RPMI8226 (cell line): ENCODE results near the gene SKIC2.
A peak's percentile ranks its signal among the peaks of the same experiment; 100 is the strongest.
"Not testable (repeated sequence)": the region's sequence is repeated elsewhere in the genome, so short reads cannot be mapped to it uniquely, and the experiment has no call there.

Experiments
- DNase-seq: peaks from one replicate; pipeline ENCODE4 v3.0.0-alpha.2; 2015

SKIC2 gene

DNA sequence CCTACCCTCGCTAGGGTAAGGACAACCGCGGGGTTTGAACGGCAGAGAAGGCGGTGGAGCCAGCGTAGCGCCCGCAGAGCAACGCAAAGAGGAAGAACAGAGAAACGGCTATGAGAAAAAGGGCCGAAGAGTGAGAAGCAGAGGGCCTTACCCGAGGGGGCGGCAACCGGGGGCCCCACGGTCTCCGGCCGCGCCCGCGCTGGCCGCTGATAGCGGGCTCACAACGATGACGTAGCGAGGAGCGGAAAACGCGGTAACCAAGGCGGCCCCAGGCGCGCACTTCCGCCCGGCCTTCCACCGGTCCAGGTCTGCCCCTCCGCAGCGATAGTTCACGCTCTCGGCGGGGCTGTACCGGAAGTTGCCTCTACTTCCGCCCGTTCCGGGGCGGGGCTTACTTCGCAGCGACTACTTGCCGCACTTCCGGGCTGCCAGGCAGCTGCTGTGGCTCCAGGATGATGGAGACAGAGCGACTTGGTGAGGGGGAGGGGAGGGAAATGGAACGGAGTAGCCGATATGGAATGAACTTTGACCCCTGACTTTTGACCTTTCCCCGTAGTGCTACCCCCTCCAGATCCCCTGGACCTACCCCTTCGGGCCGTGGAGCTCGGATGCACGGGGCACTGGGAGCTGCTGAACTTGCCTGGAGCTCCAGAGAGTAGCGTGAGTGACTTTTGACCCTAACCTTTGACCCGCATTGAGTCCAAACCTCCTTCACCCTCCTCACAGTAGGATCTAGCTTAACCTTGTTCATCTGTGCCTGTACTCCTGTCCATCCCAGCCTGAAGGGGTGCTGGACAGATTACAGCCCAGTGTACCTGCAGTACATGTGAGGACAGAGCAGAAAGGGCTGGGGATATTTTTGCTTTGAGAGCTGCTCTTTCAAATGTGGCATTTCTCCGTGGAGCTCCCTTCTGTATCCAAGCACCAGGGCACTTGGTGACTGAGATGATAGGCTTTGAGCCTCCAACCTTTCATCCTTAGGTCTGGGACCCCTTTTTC lies at the start of gene SKIC2, which contains the start of gene NELFE:
SKIC2 (plus strand) TSS at position 435 of the 999 bp plus-strand sequence; CDS start at position 453, 18 bp downstream.
NELFE (minus strand) TSS at position 231 of the 999 bp plus-strand sequence. CDS start 525 bp downstream, outside the sequence.
- peak; percentile 99 for DNase-seq

DNA sequence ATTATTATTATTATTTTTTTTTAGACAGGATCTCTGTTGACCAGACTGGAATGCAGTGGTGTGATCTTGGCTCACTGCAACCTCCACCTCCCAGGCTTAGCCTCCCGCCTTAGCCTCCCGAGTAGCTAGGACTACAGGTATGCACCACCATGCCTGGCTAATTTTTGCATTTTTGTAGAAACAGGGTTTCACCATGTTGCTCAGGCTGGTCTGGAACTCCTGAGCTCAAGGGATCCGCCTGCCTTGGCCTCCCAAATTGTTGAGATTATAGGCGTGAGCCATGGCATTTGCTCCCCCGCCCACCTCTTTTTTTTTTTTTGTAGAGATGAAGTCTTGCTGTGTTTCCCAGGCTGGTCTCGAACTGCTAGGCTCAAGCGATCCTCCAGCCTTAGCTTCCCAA lies 49.7 kb upstream of the SKIC2 start:
- not testable (repeated sequence) for DNase-seq

DNA sequence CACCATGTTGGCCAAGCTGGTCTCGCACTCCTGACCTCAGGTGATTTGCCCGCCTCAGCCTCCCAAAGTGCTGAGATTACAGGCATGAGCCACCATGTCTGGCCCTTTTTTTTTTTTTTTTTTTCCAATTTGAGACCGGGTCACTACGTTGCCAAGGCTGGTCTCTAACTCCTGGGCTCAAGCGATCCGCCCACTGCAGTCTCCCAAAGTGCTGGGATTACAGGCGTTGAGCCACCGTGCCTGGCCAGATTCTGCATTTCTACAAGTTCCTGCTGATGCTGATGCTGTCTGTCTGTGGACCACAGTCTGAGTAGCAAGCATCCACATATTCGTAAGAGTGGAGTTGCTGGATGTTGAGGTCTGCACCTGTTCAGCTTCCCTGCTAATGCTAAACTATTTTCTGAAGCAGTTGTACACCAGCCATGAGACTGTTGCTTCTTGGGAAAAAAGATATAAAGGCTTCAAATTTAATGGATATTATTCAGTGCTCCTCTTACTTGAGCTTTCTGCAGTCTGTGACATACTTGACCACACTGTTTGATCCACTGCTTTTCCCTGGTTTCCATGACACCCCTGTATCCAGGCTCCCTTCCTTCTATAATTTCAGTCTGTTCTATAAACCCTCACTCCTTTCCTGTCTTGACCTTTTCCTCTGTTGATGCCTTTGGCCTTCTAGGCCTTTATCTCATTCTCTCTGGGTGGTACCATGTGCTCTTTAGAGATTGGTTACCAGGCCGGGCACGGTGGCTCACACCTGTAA lies 47.0 kb upstream of the SKIC2 start:
- DNase-seq, result no peak

DNA sequence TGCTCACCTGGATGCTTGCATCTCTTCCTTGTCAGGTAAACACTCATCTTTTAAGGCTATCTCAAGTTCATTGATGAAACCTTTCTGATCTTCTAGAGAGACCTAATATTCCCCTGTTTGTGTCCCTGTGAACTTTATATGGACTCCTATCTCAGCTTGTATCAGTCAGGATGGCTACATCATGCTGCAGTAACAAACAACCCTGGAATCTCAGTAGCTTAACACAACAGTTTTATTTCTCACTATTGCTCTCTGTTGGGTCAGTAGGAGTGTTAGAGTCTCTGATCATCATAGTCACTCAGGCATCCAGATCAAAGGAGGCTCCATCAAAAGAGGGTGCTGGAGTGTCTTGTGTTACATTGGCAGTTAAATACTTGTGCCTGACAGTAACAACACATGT lies 43.6 kb upstream of the SKIC2 start:
- no peak for DNase-seq

DNA sequence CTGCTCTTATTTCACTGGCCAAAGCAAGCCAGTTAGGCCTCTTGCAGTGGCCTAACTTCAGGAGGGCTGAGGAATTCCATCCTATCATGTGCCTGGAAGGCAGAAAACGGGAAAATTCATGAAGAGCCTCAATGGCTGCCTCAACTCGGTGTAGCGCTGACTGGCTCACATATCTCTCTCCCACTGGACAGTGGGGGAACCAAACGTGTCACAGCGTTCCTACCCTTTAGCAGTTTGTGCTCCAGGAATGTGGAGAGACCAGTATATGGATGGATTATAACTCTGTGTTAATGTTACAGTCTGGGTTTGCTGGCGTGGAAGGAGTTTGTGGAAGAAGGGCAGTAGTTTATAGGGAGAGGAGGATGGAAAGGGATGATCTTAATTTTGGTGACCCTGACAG lies 43.2 kb upstream of the SKIC2 start:
- no peak for DNase-seq

DNA sequence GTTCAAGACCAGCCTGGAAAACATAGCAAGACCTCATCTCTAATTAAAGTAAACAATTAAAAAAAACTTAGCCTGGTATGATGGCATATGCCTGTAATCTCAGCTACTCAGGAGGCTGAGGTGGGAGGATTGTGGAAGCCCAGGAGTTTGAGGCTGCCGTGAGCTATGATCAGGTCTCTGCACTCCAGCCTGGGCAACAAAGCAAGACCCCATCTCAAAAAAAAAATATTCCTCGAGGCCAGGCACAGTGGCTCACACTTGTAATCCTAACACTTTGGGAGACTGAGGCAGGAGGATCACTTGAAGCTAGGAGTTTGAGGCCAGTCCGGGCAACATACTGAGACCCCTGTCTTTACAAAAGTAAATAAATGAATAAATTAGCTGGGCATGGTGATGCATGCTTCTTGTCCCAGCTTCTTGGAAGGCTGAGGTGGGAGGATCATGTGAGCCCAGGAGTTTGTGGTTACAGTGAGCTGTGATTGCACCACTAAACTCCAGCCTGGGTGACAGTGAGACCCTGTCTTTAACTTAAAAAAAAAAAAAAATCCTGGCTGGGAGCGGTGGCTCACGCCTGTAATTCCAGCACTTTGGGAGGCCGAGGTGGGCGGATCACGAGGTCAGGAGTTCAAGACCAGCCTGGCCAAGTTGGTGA lies 40.8 kb upstream of the SKIC2 start:
- no peak for DNase-seq

DNA sequence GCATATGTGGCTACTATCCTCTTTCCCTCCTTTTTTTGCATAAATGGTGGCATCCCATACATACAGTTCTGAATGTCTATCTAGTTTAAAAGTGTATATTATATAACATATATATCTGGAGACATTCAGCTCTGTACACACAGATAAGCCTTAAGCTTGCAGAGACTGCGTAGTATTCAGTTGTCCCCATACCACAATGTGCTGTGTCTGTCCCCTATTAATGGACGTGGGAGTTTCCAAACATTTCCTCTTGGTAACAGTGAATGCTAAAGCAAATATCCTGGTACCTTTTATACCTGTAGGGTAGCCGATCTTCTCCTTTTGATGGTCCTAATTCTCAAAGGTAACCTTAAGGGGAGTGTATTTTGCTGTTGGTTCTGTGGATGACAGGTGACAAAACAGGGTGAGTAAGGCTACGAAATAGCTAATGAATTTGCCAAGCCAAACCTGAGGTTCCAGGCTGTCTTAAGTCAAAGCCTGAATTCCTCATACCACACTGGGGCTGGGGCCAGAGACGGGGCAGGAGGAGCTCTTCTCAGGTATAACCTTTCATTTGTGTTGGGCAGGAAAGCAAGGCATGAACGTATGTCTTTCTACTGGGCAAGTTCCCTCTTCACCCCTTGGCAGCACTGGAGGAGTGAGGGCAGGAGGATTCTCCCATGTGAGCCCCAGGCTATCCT lies 39.2 kb upstream of the SKIC2 start:
- no peak for DNase-seq

DNA sequence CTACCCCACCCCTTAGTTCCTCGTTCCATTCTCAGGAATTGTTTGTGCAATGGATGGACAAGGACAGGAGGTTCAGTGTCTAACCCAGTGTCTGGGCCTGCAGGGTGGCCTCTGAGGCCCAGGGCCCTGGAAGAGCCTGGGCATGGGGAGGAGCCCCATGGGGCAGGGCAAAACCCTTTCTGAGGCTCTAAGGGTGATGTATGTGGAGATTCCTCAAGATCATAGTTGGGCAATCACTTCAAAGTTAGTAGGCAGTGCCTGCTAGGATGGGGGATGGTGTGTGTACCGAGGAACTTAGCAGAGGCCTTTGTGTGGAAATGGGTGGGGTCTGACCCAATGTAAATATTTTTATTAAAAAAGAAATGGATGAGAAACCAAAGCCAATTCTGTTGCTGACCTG lies 38.2 kb upstream of the SKIC2 start:
- DNase-seq, result no peak

DNA sequence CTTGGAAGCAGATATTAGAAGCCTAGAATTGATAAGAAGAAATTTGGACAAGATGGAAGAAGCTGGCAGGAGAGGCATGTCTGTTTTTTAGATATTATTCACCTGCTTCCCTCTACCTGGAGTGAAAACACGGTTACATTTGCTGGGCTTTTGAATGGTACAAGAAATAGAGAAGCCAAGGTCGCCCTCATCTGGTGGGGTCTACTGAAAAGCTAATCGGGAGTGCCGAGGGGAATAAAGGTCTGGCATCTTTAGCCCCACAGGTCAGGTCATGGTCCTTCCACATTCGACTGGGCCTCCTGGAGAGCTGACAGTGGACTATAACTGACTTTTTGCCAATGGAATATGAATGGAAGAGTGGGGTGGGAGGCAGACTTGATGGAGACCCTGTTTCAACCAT lies 36.0 kb upstream of the SKIC2 start:
- DNase-seq, result peak; percentile 57

DNA sequence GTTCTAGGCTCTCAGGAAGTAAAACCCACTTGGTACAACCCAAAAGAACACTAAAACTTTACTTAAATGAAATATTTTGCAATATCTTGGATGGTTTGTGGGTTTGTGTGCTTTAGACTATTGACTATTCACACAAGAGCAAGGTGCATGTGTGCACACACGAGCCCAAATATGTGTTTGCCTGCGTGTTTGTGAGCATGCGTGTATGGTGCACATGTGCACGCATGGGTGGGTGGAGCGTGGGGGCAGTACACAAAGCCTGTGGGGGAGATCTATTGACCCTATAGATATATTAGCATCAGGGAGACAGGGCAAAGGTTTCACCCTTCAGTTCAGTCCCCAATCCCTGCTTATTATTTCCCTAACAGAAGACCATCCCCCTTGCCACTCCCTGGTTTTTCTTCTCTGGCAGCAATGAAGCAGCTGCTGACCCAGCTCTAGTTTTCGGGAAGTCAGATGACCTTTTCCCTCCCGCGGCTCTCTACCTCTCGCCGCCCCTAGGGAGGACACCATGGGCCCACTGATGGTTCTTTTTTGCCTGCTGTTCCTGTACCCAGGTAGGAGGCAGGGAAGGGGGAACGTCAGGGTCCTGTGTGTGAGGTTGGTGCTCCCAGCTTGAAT lies 31.6 kb upstream of the SKIC2 start, which contains the start of gene C2:
C2 (plus strand) TSS at position 476 of the 621 bp plus-strand sequence; CDS start at position 512, 36 bp downstream.
- no peak for DNase-seq

DNA sequence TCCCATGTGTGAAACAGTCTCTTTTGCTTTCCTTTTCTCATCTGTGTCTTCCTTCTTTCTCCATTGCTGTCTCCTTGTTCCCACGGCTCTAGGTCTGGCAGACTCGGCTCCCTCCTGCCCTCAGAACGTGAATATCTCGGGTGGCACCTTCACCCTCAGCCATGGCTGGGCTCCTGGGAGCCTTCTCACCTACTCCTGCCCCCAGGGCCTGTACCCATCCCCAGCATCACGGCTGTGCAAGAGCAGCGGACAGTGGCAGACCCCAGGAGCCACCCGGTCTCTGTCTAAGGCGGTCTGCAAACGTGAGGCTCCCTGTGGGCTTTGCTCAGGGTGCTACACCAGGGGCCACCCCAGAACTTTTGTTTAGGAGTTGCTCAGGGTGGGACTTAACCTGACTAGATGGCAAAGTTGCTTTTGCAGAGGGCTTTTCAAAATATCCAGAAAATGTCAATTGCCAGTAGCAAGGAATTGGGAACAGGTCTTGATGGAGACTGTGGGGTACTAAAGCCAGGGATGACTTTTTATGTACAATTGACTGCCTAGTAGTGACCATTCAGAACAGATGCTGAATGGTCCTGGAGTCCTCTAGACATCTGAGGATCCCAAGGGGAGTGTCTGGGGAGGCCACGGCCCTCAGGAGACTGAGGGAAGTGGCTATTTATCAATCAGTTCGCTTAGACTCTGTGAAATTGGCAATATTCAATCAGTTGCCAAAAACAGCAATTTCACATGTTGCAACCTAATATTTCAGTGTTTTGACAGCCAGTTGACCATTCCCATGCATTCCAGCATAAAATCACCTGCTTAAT lies 30.9 kb upstream of the SKIC2 start:
- no peak for DNase-seq

DNA sequence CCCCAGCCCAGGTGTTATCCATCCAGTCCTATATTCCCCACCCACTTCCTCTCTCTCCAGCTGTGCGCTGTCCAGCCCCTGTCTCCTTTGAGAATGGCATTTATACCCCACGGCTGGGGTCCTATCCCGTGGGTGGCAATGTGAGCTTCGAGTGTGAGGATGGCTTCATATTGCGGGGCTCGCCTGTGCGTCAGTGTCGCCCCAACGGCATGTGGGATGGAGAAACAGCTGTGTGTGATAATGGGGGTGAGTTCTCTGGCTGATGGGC lies 30.4 kb upstream of the SKIC2 start:
- no peak for DNase-seq

DNA sequence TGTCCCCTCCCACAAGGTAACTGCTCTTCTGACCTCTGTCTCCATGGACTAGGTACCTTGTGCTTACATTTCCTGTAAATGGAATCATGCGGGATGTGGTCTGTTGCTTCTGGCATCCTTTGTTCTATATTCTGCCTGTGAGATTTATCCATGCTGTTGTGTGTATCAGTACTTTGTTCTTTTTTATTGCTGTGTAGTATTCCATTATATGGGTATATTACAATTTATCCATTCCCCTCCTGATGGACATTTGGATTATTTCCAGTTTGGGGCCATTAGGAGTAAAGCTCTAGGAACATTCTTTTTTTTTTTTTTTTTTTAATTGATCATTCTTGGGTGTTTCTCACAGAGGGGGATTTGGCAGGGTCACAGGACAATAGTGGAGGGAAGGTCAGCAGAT lies 28.0 kb upstream of the SKIC2 start:
- no peak for DNase-seq

DNA sequence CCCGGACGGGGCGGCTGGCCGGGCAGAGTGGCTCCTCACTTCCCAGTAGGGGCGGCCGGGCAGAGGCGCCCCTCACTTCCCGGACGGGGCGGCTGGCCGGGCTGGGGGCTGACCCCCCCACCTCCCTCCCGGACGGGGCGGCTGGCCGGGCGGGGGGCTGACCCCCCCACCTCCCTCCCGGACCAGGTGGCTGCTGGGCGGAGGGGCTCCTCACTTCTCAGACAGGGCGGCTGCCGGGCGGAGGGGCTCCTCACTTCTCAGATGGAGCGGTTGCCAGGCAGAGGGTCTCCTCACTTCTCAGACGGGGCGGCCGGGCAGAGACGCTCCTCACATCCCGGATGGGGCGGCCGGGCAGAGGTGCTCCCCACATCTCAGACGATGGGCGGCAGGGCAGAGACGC lies 26.8 kb upstream of the SKIC2 start:
- DNase-seq, result not testable (repeated sequence)

DNA sequence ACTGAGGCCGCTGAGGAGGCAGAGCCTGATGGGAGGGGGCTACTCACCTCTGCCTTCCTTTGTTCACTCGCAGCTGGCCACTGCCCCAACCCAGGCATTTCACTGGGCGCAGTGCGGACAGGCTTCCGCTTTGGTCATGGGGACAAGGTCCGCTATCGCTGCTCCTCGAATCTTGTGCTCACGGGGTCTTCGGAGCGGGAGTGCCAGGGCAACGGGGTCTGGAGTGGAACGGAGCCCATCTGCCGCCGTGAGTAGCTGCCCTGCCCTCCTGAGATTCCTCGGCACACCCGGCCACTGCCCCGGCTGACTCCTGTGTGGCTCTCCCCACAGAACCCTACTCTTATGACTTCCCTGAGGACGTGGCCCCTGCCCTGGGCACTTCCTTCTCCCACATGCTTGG lies 25.4 kb upstream of the SKIC2 start:
- no peak for DNase-seq

DNA sequence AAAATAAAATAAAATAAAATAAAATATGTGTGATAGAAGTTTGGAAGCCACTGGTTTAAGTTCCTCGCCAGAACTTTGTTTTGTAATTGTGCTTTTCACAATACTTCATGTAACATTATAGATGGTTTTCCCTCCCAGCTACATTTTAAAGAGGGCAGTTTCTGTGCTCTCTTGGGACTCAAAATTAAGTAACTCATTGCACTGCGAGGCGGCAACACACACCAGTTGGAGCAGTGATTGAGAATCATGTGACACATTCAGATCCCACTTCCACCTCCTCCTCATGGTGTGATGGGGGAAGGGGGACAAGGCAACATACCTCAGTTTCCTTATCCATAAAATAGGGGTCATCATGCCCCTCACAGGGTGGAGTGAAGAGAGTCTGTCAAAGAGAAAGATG lies 24.0 kb upstream of the SKIC2 start:
- DNase-seq, result no peak

DNA sequence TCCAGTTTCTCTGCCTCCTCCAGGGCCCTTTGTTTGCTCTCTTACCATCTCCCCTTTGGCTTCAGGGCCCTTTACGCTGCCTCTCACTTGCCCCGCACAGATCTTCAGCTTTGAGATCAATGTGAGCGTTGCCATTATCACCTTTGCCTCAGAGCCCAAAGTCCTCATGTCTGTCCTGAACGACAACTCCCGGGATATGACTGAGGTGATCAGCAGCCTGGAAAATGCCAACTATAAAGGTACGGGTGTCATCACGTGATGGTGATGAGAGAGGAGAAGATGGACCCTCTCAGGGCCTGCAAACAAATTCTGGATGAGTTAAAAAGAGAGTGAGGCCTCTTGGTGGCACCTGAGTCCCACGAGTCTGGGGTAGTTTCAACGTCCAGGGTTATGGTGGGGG lies 23.2 kb upstream of the SKIC2 start:
- no peak for DNase-seq

DNA sequence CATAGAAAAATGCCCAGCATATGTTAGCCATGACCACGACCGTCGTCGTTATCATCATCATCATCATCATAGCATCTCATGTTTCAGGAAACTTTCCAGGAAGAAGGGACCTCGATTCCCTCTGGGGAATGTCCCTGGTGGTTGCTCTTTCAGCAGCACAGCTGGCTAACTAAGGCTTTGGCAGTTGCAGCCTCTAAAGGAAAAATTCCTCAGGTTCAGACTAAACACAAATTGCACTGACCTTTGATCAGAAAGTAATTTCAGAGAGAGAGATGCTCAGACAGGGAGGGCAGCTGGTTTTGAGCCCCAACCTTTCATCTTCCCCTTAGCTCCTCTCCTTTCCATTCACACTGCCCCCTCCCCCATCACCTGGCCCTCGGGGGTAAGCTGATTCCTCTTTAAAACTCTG lies 18.7 kb upstream of the SKIC2 start:
- no peak for DNase-seq

DNA sequence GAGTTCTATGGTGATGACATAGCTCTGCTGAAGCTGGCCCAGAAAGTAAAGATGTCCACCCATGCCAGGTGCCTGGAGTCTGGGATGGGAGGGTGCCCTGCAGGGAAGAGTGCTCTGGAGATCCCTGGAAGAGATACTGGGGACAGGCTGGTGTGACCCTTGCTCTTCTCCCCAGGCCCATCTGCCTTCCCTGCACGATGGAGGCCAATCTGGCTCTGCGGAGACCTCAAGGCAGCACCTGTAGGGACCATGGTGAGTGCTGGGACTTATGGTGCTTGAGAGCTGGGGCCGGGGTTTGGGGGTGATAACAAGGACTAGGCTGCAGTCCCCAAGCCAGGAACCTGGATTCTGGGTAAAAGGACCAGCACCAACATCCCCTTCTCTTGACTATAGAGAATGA lies 15.2 kb upstream of the SKIC2 start:
- no peak for DNase-seq

DNA sequence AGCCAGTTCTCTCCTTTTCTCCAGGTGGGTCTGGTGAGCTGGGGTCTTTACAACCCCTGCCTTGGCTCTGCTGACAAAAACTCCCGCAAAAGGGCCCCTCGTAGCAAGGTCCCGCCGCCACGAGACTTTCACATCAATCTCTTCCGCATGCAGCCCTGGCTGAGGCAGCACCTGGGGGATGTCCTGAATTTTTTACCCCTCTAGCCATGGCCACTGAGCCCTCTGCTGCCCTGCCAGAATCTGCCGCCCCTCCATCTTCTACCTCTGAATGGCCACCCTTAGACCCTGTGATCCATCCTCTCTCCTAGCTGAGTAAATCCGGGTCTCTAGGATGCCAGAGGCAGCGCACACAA lies 13.8 kb upstream of the SKIC2 start:
- DNase-seq, result no peak
